ENCODE results near the gene SLC9A9. TPM values are rescaled to one million over a fixed set of nuclear protein-coding genes. Genes with fewer than 3 reads are reported as not detected.
A peak's percentile ranks its signal among the peaks of the same experiment; 100 is the strongest.

The SLC9A9 gene
- total and polyA plus RNA-seq, 2 of the 8 experiments (the other 6 are each of a cell fraction or from before 2014, with no cell fraction given) = 0.48 to 1.1 TPM

DNA sequence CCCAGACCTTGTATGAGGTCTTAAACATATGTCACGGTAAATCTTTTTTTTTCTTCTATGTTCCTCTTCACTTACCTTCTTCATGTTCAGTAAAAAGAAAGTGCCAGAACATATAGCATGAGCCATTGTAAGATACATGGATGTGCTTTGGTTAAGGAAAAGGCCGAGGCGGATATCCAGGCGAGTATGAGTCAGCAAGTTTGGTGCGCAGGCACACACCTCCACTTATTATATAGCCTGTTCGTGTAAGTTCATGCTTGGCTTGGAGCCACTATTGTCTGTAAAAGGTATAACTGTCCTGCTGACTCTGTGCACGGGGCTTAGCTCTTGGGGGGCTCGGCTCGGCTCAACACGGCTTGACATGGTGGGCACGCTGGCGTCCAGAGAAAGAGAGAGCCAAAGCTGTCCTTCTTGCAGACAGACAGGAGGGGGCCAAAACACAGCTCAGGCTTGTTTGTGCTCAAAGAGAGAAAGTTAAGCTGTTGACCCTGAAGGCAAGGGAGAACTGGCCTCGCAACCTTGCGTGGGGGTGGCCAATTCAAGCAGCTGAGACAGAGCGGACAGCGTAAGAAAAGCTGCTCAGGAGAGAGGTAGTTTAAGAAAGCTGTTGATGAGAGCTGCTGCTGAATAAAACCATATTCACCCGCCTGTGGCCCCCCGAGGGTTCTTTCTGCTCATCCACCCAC lies 251.2 kb downstream of the SLC9A9 start:
- Histone ChIP-seq H3K4me2 (ENCODE audit: insufficient read depth in 1 of 2, low read depth in 2 of 2, low read length in 2 of 2) (no peak overlapping the region), H2BK5ac (ENCODE audit: low read depth, low read length) (0 out of 2 replicates have a peak overlapping the region, but pooled peaks have one; percentile 21), H3K27ac (ENCODE audit: low read depth, low read length) (no peak overlapping the region), H3K9ac (replicated peaks in 1 of 4; ENCODE audit: extremely low read depth in 1 of 4, low read depth in 3 of 4, low read length in 3 of 4) (no peak overlapping the region), H3K56ac (replicated peaks; ENCODE audit: insufficient read length, low read depth, low read length) (no peak overlapping the region), H3K4me3 (ENCODE audit: extremely low read depth in 1 of 4, insufficient read depth in 2 of 4, low read depth in 3 of 4, low read length in 4 of 4) (no peak overlapping the region), H3K79me2 (ENCODE audit: control insufficient read depth in 1 of 2, insufficient read depth in 2 of 2, low read length in 2 of 2) (no peaks in the 10 kb centered on the region), H3K18ac (ENCODE audit: extremely low read depth, low read length) (peak overlapping the region; percentile 80), H3K9me3 (ENCODE audit: insufficient read depth in 2 of 2, low read depth in 1 of 2, low read length in 1 of 2) (no peaks in the 10 kb centered on the region), H3K4me1 (replicated peaks in 1 of 4; ENCODE audit: control insufficient read depth in 3 of 4, insufficient read depth in 4 of 4, low read length in 3 of 4) (peaks cover 5 to 20% (median 14%) of the 10 kb centered on the region in 4 experiments), H3K27me3 (replicated peaks in 1 of 4; ENCODE audit: control insufficient read depth in 3 of 4, extremely low read depth in 1 of 4, insufficient read depth in 3 of 4, low read length in 3 of 4) (no peaks in the 10 kb centered on the region), H2AFZ (ENCODE audit: low read length) (peak overlapping the region; percentile 84), H4K20me1 (replicated peaks in 1 of 2; ENCODE audit: control insufficient read depth in 1 of 2, insufficient read depth in 2 of 2, low read length in 2 of 2) (no peaks in the 10 kb centered on the region), H2BK20ac (ENCODE audit: low read length) (no peak overlapping the region; the same call in 1 of the 2 replicates), H3K36me3 (ENCODE audit: control insufficient read depth in 2 of 4, insufficient read depth in 4 of 4, low read length in 3 of 4) (no peaks in the 10 kb centered on the region), H3K23me2 (ENCODE audit: low read depth, low read length) (no peaks in the 10 kb centered on the region), H3K23ac (ENCODE audit: insufficient read length) (no peak overlapping the region), H2BK15ac (ENCODE audit: low read length) (no peak overlapping the region), H3K14ac (ENCODE audit: insufficient read length) (no peak overlapping the region), H4K5ac (ENCODE audit: insufficient read length, low read depth, low read length) (no peak overlapping the region), H4K8ac (ENCODE audit: extremely low read depth, insufficient read depth, low read length) (no peak overlapping the region), H2AK5ac (ENCODE audit: low read depth, low read length) (no peak overlapping the region), H2BK120ac (replicated peaks; ENCODE audit: low read depth, low read length) (no peak overlapping the region), H3K4ac (replicated peaks; ENCODE audit: insufficient read length, low read depth, low read length) (no peak overlapping the region), H2BK12ac (ENCODE audit: low read depth, low read length) (peak overlapping the region; percentile 73; the same call in 1 of the 2 replicates), H4K91ac (replicated peaks; ENCODE audit: insufficient read length, low read length) (peak overlapping the region; percentile 41), H3K79me1 (ENCODE audit: low read depth, low read length) (no peaks in the 10 kb centered on the region)
- CTCF ChIA-PET (ENCODE audit: partially characterized antibody) = interaction anchor here (0.5 to 2.4 kb wide), 11 partner anchors 9 to 446 kb away, joined by 3 to 10 read pairs (median 3); no protein-coding TSS in a partner anchor
- FAIRE-seq (no peak), DNase-seq (ENCODE audit: low read depth in 1 of 2, low spot score in 2 of 2) (peak in 1 of 2 experiments; percentile 46)
- POLR2A ChIA-PET (ENCODE audit: partially characterized antibody) = interaction anchor here (0.6 to 1.0 kb wide), 2 partner anchors 37 to 54 kb away, joined by 3 read pairs; no protein-coding TSS in a partner anchor
- WGBS, 2 experiments (ENCODE audit: extremely low coverage in 1 of 2, insufficient coverage in 1 of 2, insufficient read length in 1 of 2, insufficient replicate concordance in 2 of 2, low coverage in 1 of 2, low lambda C conversion rate in 2 of 2, missing lambda C conversion rate in 1 of 2) = 91% methylated on average over 18 of the region's 18 CpGs; no CpG with 5 or more reads in 1 of the 2 experiments
- no peak for TF ChIP-seq RNF2 (IDR thresholded peaks at IDR 0.05; ENCODE audit: borderline replicate concordance, low read depth, low read length, missing control alignments, poor library complexity, severe bottlenecking)
- peak in 1 of 2 experiments; percentile 5; a peak in 1 of 4 replicates for TF ChIP-seq RAD21 (IDR thresholded peaks at IDR 0.05 in 1 of 2, conservative IDR thresholded peaks at IDR 0.05 in 1 of 2; ENCODE audit: low read depth in 2 of 2, low read length in 2 of 2)
- TF ChIP-seq MAFK (IDR thresholded peaks at IDR 0.05; ENCODE audit: low read depth, low read length) = 0 out of 2 replicates have a peak, but pooled peaks have one; percentile 53
- TF ChIP-seq CHD1 (IDR thresholded peaks at IDR 0.05; ENCODE audit: low read depth, low read length) = no peak
- TF ChIP-seq BACH1 (IDR thresholded peaks at IDR 0.05; ENCODE audit: low read length) = peak; percentile 46; the same call in 1 of the 2 replicates
- TF ChIP-seq, protein P1, sequence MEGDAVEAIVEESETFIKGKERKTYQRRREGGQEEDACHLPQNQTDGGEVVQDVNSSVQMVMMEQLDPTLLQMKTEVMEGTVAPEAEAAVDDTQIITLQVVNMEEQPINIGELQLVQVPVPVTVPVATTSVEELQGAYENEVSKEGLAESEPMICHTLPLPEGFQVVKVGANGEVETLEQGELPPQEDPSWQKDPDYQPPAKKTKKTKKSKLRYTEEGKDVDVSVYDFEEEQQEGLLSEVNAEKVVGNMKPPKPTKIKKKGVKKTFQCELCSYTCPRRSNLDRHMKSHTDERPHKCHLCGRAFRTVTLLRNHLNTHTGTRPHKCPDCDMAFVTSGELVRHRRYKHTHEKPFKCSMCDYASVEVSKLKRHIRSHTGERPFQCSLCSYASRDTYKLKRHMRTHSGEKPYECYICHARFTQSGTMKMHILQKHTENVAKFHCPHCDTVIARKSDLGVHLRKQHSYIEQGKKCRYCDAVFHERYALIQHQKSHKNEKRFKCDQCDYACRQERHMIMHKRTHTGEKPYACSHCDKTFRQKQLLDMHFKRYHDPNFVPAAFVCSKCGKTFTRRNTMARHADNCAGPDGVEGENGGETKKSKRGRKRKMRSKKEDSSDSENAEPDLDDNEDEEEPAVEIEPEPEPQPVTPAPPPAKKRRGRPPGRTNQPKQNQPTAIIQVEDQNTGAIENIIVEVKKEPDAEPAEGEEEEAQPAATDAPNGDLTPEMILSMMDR (IDR thresholded peaks at IDR 0.05; ENCODE audit: control extremely low read depth in 1 of 3, insufficient read depth in 1 of 3, low read depth in 1 of 3, low read length in 3 of 3) = peak in 1 of 3 experiments; percentile 11; a peak in 1 of 4 replicates
- no peak for TF ChIP-seq ZNF274 (IDR thresholded peaks at IDR 0.05; ENCODE audit: borderline replicate concordance, extremely low read depth, low read length)
